GM23338 (cell line): ENCODE results near the gene MAMLD1. TPM values are rescaled to one million over a fixed set of nuclear protein-coding genes. Genes with fewer than 3 reads are reported as not detected.

ENCODE experiments used
- ATAC-seq: fragments of 200-7000 bp; cut with Tn5 transposase; 3 replicates; pipeline ENCODE4 v1.9.1; 2020
- DNase-seq: peaks from one replicate; pipeline ENCODE4 v3.0.0-alpha.2; 2015; ENCODE audit warnings: low spot score
- H2AFZ ChIP-seq: fragments of 200-600 bp; sonication (generic); 2 replicates; pipeline ENCODE4 v1.8.0; 2016; ENCODE audit warnings: antibody characterized with exemption, mild to moderate bottlenecking, moderate library complexity
- H3F3A ChIP-seq: fragments of 200-600 bp; sonication (generic); replicated peaks from 2 replicates; pipeline ENCODE4 v1.8.0; 2017; ENCODE audit warnings: antibody characterized with exemption, mixed run types, low read depth
- H3K27ac ChIP-seq: fragments of 200-600 bp; sonication (generic); 2 replicates; pipeline ENCODE4 v1.6.1; 2016; ENCODE audit warnings: low read depth
- H3K27me3 ChIP-seq: fragments of 200-600 bp; sonication (generic); 2 replicates; pipeline ENCODE4 v1.8.0; 2016; ENCODE audit warnings: mild to moderate bottlenecking, mixed run types, moderate library complexity; ENCODE audit not compliant: insufficient read depth
- H3K36me3 ChIP-seq: fragments of 200-600 bp; sonication (generic); 2 replicates; pipeline ENCODE4 v1.8.0; 2016; ENCODE audit warnings: mild to moderate bottlenecking; ENCODE audit not compliant: insufficient read depth
- H3K4me1 ChIP-seq: fragments of 200-600 bp; sonication (generic); 2 replicates; pipeline ENCODE4 v1.8.0; 2016; ENCODE audit warnings: mild to moderate bottlenecking, moderate library complexity; ENCODE audit not compliant: insufficient read depth
- H3K4me2 ChIP-seq: fragments of 200-600 bp; sonication (generic); 2 replicates; pipeline ENCODE4 v1.7.1; 2017; ENCODE audit warnings: mixed run types
- H3K4me3 ChIP-seq: fragments of 200-600 bp; sonication (generic); 2 replicates; pipeline ENCODE4 v1.6.1; 2016; ENCODE audit warnings: mixed run types
- H3K79me2 ChIP-seq: fragments of 200-600 bp; sonication (generic); replicated peaks from 2 replicates; pipeline ENCODE4 v1.8.0; 2017; ENCODE audit warnings: mild to moderate bottlenecking; ENCODE audit not compliant: insufficient read depth
- H3K9me2 ChIP-seq: fragments of 200-600 bp; sonication (generic); 2 replicates; pipeline ENCODE4 v1.8.0; 2017; ENCODE audit not compliant: insufficient read depth
- H4K20me1 ChIP-seq: fragments of 200-600 bp; sonication (generic); replicated peaks from 2 replicates; pipeline ENCODE4 v1.8.0; 2017; ENCODE audit warnings: mild to moderate bottlenecking; ENCODE audit not compliant: insufficient read depth
- H3K27ac Mint-ChIP-seq: 2 replicates; pipeline ENCODE4 v1.8.0; 2020; ENCODE audit warnings: inconsistent platforms, mild to moderate bottlenecking, moderate library complexity, mixed read lengths
- H3K27me3 Mint-ChIP-seq: 3 replicates; pipeline ENCODE4 v1.8.0; 2022; ENCODE audit warnings: low read depth, mild to moderate bottlenecking, moderate library complexity, mixed read lengths, inconsistent platforms; ENCODE audit not compliant: insufficient read depth, poor library complexity
- H3K36me3 Mint-ChIP-seq: 3 replicates; pipeline ENCODE4 v1.8.0; 2021; ENCODE audit warnings: low read depth, mild to moderate bottlenecking, inconsistent platforms, moderate library complexity, mixed read lengths
- H3K4me1 Mint-ChIP-seq: 3 replicates; pipeline ENCODE4 v1.8.0; 2020; ENCODE audit warnings: mild to moderate bottlenecking, inconsistent platforms, mixed read lengths
- H3K4me3 Mint-ChIP-seq: 3 replicates; pipeline ENCODE4 v1.8.0; 2021; ENCODE audit warnings: moderate library complexity, mild to moderate bottlenecking, inconsistent platforms, mixed read lengths
- H3K9me3 Mint-ChIP-seq: 3 replicates; pipeline ENCODE4 v1.8.0; 2020; ENCODE audit warnings: moderate library complexity, mild to moderate bottlenecking, inconsistent platforms, mixed read lengths
- EZH2 ChIP-seq: fragments of 200-600 bp; sonication (generic); IDR thresholded peaks from one replicate; pipeline ENCODE4 v1.8.0; 2017; ENCODE audit warnings: antibody characterized with exemption, mild to moderate bottlenecking, low read depth; ENCODE audit not compliant: unreplicated experiment
- EZH2phosphoT487 ChIP-seq: fragments of 200-600 bp; sonication (generic); IDR thresholded peaks from one replicate; pipeline ENCODE4 v1.8.1; 2018; ENCODE audit warnings: antibody characterized with exemption; ENCODE audit not compliant: unreplicated experiment
- JUNB ChIP-seq: IDR thresholded peaks from one replicate; pipeline ENCODE4 v1.6.1; 2016; ENCODE audit warnings: antibody characterized with exemption; ENCODE audit not compliant: unreplicated experiment
- STAT1 ChIP-seq: IDR thresholded peaks from one replicate; pipeline ENCODE4 v1.6.1; 2016; ENCODE audit warnings: antibody characterized with exemption; ENCODE audit not compliant: unreplicated experiment
- ZNF114 ChIP-seq: fragments of 250-450 bp; sonication (Bioruptor Pico); IDR thresholded peaks from 2 replicates; pipeline ENCODE4 v1.5.0; 2020; ENCODE audit warnings: mild to moderate bottlenecking, moderate library complexity
- ZNF331 ChIP-seq: fragments of 250-450 bp; sonication (Bioruptor Pico); IDR thresholded peaks from 2 replicates; pipeline ENCODE4 v1.5.0; 2020; ENCODE audit warnings: low read depth, mild to moderate bottlenecking, moderate library complexity
- polyA plus RNA-seq: library from polyadenylated mRNA; unstranded; fragments of >200 nt; fragmentation: Nextera tagmentation; extraction: Ambion mirVana; gene quantifications from 2 replicates; pipeline ENCODE4 v1.2.1, GENCODE V29; 2016
- total RNA-seq: library from RNA; depleted of rRNA; stranded (reverse); fragments of >200 nt; shearing (Covaris generic); gene quantifications from 2 replicates; pipeline ENCODE4 v1.2.3, GENCODE V29; 2014
- TF ChIP-seq, protein P1 (sequence below): fragments of 250-450 bp; sonication (Bioruptor Pico); IDR thresholded peaks from 2 replicates; pipeline ENCODE4 v1.5.0; 2020; ENCODE audit warnings: mild to moderate bottlenecking, moderate library complexity
- TF ChIP-seq, protein P2 (sequence below): IDR thresholded peaks from 2 replicates; pipeline ENCODE4 v1.6.1; 2016; ENCODE audit warnings: antibody characterized with exemption
- TF ChIP-seq, protein P3 (sequence below): IDR thresholded peaks from one replicate; pipeline ENCODE4 v1.6.1; 2018; ENCODE audit warnings: antibody characterized with exemption; ENCODE audit not compliant: unreplicated experiment

The MAMLD1 gene
- total and polyA plus RNA-seq, 2 experiments from 2014 or later, result 0.13 to 0.21 TPM

DNA sequence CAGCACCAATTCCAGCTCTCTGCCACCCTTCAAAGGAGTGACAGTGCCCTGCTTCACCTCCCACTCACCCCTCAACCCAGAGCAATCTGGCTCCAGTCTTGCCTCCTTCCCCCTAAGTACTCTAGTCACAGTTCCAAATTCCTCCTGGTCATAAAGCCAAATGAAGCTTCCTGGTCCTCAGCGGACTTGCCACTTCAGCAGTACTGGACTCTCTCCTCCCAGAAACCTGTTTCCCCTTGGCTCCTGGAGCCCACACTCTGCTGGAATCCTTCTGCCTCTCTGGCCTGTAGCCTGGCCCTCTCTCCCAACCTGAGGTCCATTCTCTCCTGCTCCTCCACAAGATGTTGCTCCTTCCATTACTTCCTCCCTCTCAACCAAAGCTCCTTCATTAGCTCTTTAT, 152.7 kb downstream of the MAMLD1 start:
- DNase-seq (no peak), ATAC-seq (no peak)
- Histone ChIP-seq H3K4me1 (no peaks in the 10 kb centered on the region), H3K27me3 (no peaks in the 10 kb centered on the region), H3K27ac (no peak overlapping the region), H4K20me1 (no peaks in the 10 kb centered on the region), H3K79me2 (no peaks in the 10 kb centered on the region), H3K4me2 (no peak overlapping the region), H2AFZ (no peak overlapping the region), H3K4me3 (no peak overlapping the region), H3F3A (no peaks in the 10 kb centered on the region), H3K9me2 (no peaks in the 10 kb centered on the region), H3K36me3 (no peaks in the 10 kb centered on the region)
- no peaks in the 10 kb centered on the region; the same call in 2 of the 3 replicates for H3K9me3 Mint-ChIP-seq
- no peak overlapping the region for H3K27ac Mint-ChIP-seq
- H3K4me1 Mint-ChIP-seq, result peaks cover 16% of the 10 kb centered on the region
- no peaks in the 10 kb centered on the region for H3K36me3 Mint-ChIP-seq
- TF ChIP-seq JUNB (no peak), EZH2phosphoT487 (no peak), STAT1 (no peak), ZNF114 (no peak), EZH2 (no peak), ZNF331 (CRISPR knock-in tag) (no peak)
- TF ChIP-seq, protein P1, sequence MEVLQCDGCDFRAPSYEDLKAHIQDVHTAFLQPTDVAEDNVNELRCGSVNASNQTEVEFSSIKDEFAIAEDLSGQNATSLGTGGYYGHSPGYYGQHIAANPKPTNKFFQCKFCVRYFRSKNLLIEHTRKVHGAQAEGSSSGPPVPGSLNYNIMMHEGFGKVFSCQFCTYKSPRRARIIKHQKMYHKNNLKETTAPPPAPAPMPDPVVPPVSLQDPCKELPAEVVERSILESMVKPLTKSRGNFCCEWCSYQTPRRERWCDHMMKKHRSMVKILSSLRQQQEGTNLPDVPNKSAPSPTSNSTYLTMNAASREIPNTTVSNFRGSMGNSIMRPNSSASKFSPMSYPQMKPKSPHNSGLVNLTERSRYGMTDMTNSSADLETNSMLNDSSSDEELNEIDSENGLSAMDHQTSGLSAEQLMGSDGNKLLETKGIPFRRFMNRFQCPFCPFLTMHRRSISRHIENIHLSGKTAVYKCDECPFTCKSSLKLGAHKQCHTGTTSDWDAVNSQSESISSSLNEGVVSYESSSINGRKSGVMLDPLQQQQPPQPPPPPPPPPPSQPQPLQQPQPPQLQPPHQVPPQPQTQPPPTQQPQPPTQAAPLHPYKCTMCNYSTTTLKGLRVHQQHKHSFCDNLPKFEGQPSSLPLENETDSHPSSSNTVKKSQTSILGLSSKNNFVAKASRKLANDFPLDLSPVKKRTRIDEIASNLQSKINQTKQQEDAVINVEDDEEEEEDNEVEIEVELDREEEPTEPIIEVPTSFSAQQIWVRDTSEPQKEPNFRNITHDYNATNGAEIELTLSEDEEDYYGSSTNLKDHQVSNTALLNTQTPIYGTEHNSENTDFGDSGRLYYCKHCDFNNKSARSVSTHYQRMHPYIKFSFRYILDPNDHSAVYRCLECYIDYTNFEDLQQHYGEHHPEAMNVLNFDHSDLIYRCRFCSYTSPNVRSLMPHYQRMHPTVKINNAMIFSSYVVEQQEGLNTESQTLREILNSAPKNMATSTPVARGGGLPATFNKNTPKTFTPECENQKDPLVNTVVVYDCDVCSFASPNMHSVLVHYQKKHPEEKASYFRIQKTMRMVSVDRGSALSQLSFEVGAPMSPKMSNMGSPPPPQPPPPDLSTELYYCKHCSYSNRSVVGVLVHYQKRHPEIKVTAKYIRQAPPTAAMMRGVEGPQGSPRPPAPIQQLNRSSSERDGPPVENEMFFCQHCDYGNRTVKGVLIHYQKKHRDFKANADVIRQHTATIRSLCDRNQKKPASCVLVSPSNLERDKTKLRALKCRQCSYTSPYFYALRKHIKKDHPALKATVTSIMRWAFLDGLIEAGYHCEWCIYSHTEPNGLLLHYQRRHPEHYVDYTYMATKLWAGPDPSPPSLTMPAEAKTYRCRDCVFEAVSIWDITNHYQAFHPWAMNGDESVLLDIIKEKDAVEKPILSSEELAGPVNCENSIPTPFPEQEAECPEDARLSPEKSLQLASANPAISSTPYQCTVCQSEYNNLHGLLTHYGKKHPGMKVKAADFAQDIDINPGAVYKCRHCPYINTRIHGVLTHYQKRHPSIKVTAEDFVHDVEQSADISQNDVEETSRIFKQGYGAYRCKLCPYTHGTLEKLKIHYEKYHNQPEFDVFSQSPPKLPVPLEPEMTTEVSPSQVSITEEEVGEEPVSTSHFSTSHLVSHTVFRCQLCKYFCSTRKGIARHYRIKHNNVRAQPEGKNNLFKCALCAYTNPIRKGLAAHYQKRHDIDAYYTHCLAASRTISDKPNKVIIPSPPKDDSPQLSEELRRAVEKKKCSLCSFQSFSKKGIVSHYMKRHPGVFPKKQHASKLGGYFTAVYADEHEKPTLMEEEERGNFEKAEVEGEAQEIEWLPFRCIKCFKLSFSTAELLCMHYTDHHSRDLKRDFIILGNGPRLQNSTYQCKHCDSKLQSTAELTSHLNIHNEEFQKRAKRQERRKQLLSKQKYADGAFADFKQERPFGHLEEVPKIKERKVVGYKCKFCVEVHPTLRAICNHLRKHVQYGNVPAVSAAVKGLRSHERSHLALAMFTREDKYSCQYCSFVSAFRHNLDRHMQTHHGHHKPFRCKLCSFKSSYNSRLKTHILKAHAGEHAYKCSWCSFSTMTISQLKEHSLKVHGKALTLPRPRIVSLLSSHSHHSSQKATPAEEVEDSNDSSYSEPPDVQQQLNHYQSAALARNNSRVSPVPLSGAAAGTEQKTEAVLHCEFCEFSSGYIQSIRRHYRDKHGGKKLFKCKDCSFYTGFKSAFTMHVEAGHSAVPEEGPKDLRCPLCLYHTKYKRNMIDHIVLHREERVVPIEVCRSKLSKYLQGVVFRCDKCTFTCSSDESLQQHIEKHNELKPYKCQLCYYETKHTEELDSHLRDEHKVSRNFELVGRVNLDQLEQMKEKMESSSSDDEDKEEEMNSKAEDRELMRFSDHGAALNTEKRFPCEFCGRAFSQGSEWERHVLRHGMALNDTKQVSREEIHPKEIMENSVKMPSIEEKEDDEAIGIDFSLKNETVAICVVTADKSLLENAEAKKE (CRISPR knock-in tag), result no peak
- TF ChIP-seq, protein P2, sequence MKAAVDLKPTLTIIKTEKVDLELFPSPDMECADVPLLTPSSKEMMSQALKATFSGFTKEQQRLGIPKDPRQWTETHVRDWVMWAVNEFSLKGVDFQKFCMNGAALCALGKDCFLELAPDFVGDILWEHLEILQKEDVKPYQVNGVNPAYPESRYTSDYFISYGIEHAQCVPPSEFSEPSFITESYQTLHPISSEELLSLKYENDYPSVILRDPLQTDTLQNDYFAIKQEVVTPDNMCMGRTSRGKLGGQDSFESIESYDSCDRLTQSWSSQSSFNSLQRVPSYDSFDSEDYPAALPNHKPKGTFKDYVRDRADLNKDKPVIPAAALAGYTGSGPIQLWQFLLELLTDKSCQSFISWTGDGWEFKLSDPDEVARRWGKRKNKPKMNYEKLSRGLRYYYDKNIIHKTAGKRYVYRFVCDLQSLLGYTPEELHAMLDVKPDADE, result no peak
- TF ChIP-seq, protein P3, sequence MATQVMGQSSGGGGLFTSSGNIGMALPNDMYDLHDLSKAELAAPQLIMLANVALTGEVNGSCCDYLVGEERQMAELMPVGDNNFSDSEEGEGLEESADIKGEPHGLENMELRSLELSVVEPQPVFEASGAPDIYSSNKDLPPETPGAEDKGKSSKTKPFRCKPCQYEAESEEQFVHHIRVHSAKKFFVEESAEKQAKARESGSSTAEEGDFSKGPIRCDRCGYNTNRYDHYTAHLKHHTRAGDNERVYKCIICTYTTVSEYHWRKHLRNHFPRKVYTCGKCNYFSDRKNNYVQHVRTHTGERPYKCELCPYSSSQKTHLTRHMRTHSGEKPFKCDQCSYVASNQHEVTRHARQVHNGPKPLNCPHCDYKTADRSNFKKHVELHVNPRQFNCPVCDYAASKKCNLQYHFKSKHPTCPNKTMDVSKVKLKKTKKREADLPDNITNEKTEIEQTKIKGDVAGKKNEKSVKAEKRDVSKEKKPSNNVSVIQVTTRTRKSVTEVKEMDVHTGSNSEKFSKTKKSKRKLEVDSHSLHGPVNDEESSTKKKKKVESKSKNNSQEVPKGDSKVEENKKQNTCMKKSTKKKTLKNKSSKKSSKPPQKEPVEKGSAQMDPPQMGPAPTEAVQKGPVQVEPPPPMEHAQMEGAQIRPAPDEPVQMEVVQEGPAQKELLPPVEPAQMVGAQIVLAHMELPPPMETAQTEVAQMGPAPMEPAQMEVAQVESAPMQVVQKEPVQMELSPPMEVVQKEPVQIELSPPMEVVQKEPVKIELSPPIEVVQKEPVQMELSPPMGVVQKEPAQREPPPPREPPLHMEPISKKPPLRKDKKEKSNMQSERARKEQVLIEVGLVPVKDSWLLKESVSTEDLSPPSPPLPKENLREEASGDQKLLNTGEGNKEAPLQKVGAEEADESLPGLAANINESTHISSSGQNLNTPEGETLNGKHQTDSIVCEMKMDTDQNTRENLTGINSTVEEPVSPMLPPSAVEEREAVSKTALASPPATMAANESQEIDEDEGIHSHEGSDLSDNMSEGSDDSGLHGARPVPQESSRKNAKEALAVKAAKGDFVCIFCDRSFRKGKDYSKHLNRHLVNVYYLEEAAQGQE, result no peak
- H3K27me3 Mint-ChIP-seq, result peaks cover 6% of the 10 kb centered on the region
- H3K4me3 Mint-ChIP-seq, result no peak overlapping the region
